Measurements from ENCODE around the gene SGCA.
A peak's percentile ranks its signal among the peaks of the same experiment; 100 is the strongest.

Gene SGCA

GRCh38 chr17:50134206-50135110 lies 31.3 kb upstream of the SGCA start:
- no peak for DNase-seq

- no peak for DNase-seq
Measured at GRCh38 chr17:50135316-50136095, 30.3 kb upstream of the SGCA start.

GRCh38 chr17:50136096-50136687 lies 29.6 kb upstream of the SGCA start:
- no peak for DNase-seq

GRCh38 chr17:50137042-50137441 lies 28.8 kb upstream of the SGCA start:
- DNase-seq = no peak

- no peak for DNase-seq
Measured at GRCh38 chr17:50139185-50139783, 26.5 kb upstream of the SGCA start.

- DNase-seq = peak; percentile 67
Measured at GRCh38 chr17:50139950-50140885, 25.6 kb upstream of the SGCA start.

- DNase-seq = no peak
Measured at GRCh38 chr17:50141026-50141744, 24.6 kb upstream of the SGCA start.

- no peak for DNase-seq
Measured at GRCh38 chr17:50141745-50142110, 24.1 kb upstream of the SGCA start.

GRCh38 chr17:50143461-50144176 lies 22.2 kb upstream of the SGCA start:
- DNase-seq = no peak

- no peak for DNase-seq
Measured at GRCh38 chr17:50144355-50144754, 21.4 kb upstream of the SGCA start.

GRCh38 chr17:50144845-50145531 lies 20.8 kb upstream of the SGCA start:
- DNase-seq = no peak

- DNase-seq = no peak
Measured at GRCh38 chr17:50145532-50146229, 20.1 kb upstream of the SGCA start.

GRCh38 chr17:50146230-50146926 lies 19.4 kb upstream of the SGCA start:
- DNase-seq = no peak

- no peak for DNase-seq
Measured at GRCh38 chr17:50146927-50147665, 18.7 kb upstream of the SGCA start.

- no peak for DNase-seq
Measured at GRCh38 chr17:50147841-50148225, 18.0 kb upstream of the SGCA start.

GRCh38 chr17:50148226-50149090 lies 17.3 kb upstream of the SGCA start:
- DNase-seq = peak; percentile 30

- DNase-seq = no peak
Measured at GRCh38 chr17:50149091-50149416, 16.8 kb upstream of the SGCA start.

Data from kidney glomerular epithelial cell (primary cell).